Measurements from ENCODE around the gene PSMC1. TPM values are rescaled to one million over a fixed set of nuclear protein-coding genes. Genes with fewer than 3 reads are reported as not detected.

Gene PSMC1
- total RNA-seq, 6 experiments from 2014 or later = 135 to 154 (median 150) TPM

- H3K9me3 Mint-ChIP-seq = no peaks in the 10 kb centered on the region
- TF ChIP-seq CTCF (IDR thresholded peaks at IDR 0.05) = no peak
- peaks cover 28% of the 10 kb centered on the region for H3K36me3 Mint-ChIP-seq (ENCODE audit: low read depth)
- H3K27ac Mint-ChIP-seq = peak overlapping the region; percentile 3; the same call in 1 of the 2 replicates
- H3K4me3 Mint-ChIP-seq = peak overlapping the region; percentile 14; the same call in 1 of the 2 replicates
- DNase-seq = peak; percentile 29
- H3K4me1 Mint-ChIP-seq (ENCODE audit: low read depth) = peaks cover 31% of the 10 kb centered on the region
- no peaks in the 10 kb centered on the region for H3K27me3 Mint-ChIP-seq (ENCODE audit: insufficient read depth)
Measured at GRCh38 chr14:90319173-90319572, 62.8 kb downstream of the PSMC1 start.

- H3K27me3 Mint-ChIP-seq (ENCODE audit: insufficient read depth) = peaks cover 1% of the 10 kb centered on the region; the same call in 1 of the 2 replicates
- H3K4me1 Mint-ChIP-seq (ENCODE audit: low read depth) = peaks cover 31% of the 10 kb centered on the region
- H3K4me3 Mint-ChIP-seq = peak overlapping the region; percentile 14; the same call in 1 of the 2 replicates
- H3K36me3 Mint-ChIP-seq (ENCODE audit: low read depth) = peaks cover 28% of the 10 kb centered on the region
- 0 out of 2 replicates have a peak overlapping the region, but pooled peaks have one; percentile 3 for H3K27ac Mint-ChIP-seq
- DNase-seq = no peak
- H3K9me3 Mint-ChIP-seq = no peaks in the 10 kb centered on the region
- no peak for TF ChIP-seq CTCF (IDR thresholded peaks at IDR 0.05)
Measured at GRCh38 chr14:90319634-90320541, 63.5 kb downstream of the PSMC1 start.

- peaks cover 20% of the 10 kb centered on the region for H3K36me3 Mint-ChIP-seq (ENCODE audit: low read depth)
- no peak overlapping the region for H3K27ac Mint-ChIP-seq
- H3K27me3 Mint-ChIP-seq (ENCODE audit: insufficient read depth) = peaks cover 3% of the 10 kb centered on the region; the same call in 1 of the 2 replicates
- H3K9me3 Mint-ChIP-seq = no peaks in the 10 kb centered on the region
- no peak for DNase-seq
- peaks cover 31% of the 10 kb centered on the region for H3K4me1 Mint-ChIP-seq (ENCODE audit: low read depth)
- TF ChIP-seq CTCF (IDR thresholded peaks at IDR 0.05) = no peak
- H3K4me3 Mint-ChIP-seq = no peak overlapping the region
Measured at GRCh38 chr14:90321891-90322290, 65.5 kb downstream of the PSMC1 start.

Other genes with a start within 250 kb of the PSMC1 start
- not detected for gene KCNK13, start 194.6 kb upstream of the PSMC1 start, total RNA-seq (2021; fragmentation: NEBNext Ultra II Directional; extraction: Animal tissue kit (Norgen Biotek cat#: 25700))
- 10 to 100 TPM in 3 of 6 experiments, 1 to 10 TPM in 3; 7.9 to 12.1 (median 9.8) TPM for gene NRDE2, start 75.4 kb downstream of the PSMC1 start, total RNA-seq (2021; fragmentation: NEBNext Ultra II Directional; extraction: Animal tissue kit (Norgen Biotek cat#: 25700))
- gene CALM1, start 140.5 kb downstream of the PSMC1 start, total RNA-seq (2021; fragmentation: NEBNext Ultra II Directional; extraction: Animal tissue kit (Norgen Biotek cat#: 25700)) = 100 to 1,000 TPM; 333 to 429 (median 403) TPM